Colonic mucosa (tissue), 4 donors: Measurements from ENCODE around the gene TMEM176A. TPM values are rescaled to one million over a fixed set of nuclear protein-coding genes. Genes with fewer than 3 reads are reported as not detected.

Experiments used
- DNase-seq: peaks from one replicate; pipeline ENCODE4 v3.0.0-alpha.2; 2020
- H3K27ac ChIP-seq: fragments of 200-600 bp; one replicate; pipeline ENCODE4 v1.8.0; 2021
- H3K27me3 ChIP-seq: fragments of 200-600 bp; one replicate; pipeline ENCODE4 v1.8.0; 2021
- H3K36me3 ChIP-seq: fragments of 200-600 bp; one replicate; pipeline ENCODE4 v1.8.0; 2021
- H3K4me1 ChIP-seq: fragments of 200-600 bp; one replicate; pipeline ENCODE4 v1.8.0; 2021; ENCODE audit warnings: mild to moderate bottlenecking
- H3K4me3 ChIP-seq: fragments of 200-600 bp; one replicate; pipeline ENCODE4 v1.8.0; 2021
- H3K9ac ChIP-seq, 2 donors: one replicate each; pipeline ENCODE4 v1.7.0; 2013; ENCODE audit warnings: control low read depth in 2 of 2, low read depth in 2 of 2, low read length in 2 of 2
- H3K9me3 ChIP-seq: fragments of 200-600 bp; one replicate; pipeline ENCODE4 v1.8.0; 2021
- intact Hi-C: fragments of 100-400 bp; cut with DNase I; formaldehyde crosslinking; loops from one replicate; pipeline ENCODE4 v1.14.1; 2022
- total RNA-seq, 2 donors: library from RNA; stranded (reverse); fragmentation: NEBNext Ultra II Directional in 1 of 2; extraction: Animal tissue kit (Norgen Biotek cat#: 25700) in 1 of 2; gene quantifications; one replicate each; pipeline ENCODE4 v1.2.1, GENCODE V29; 2021
- TF ChIP-seq, protein P1 (sequence below): fragments of 200-600 bp; IDR thresholded peaks from one replicate; pipeline ENCODE4 v1.8.0; 2022; ENCODE audit warnings: antibody characterized with exemption, mild to moderate bottlenecking
- donor health status: healthy.
- donor health status: DM: no; HTN: no; CAD: no.
- donor health status: DM: no; HTN: no; CAD: no.

The TMEM176A gene
- total RNA-seq, 2 donors from 2014 or later: 130 to 170 TPM

DNA sequence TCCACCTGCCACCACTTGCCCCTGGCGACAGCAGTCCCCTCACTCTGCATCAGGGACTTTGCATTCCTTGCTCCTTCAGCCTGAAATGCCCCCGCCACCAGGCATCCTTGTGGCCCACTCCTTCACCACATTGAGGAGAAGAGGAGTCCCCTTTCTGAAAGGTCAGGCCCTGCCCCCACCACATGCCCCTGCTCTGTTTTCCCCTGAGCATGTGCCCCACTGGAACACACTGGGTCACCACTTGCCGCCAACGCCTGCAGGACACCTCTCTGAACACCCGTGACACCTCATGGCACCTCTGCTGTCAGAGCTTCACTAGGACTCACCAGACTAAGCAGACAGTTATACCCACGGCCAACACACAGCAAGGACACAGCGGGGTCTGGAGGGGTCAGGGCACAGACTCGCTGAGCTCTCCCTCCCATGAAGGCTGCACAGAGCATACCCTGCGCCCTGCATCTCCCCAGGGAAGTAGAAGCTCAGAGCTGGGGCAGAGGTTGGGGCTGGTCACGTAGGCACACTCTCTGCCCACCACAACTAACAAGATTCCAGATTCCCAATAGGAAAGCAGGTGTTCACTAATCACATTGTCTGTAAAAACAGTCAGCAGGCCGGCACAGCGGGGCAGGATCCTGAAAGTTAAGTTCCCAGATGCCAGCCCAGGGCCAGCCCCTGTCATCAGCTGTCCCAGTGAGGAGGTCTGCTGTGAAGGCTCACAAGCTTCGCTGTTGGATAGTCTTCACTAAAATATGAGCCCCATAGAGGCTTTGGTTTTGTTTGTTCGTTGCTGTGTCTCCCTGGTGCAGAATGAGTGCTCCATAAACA is 45.9 kb downstream of the TMEM176A start:
- Histone ChIP-seq H3K9me3 (no peaks in the 10 kb centered on the region), H3K4me1 (no peaks in the 10 kb centered on the region), H3K27me3 (no peaks in the 10 kb centered on the region), H3K9ac (no peak overlapping the region), H3K36me3 (no peaks in the 10 kb centered on the region), H3K27ac (no peak overlapping the region), H3K4me3 (no peak overlapping the region)
- TF ChIP-seq, protein P1, sequence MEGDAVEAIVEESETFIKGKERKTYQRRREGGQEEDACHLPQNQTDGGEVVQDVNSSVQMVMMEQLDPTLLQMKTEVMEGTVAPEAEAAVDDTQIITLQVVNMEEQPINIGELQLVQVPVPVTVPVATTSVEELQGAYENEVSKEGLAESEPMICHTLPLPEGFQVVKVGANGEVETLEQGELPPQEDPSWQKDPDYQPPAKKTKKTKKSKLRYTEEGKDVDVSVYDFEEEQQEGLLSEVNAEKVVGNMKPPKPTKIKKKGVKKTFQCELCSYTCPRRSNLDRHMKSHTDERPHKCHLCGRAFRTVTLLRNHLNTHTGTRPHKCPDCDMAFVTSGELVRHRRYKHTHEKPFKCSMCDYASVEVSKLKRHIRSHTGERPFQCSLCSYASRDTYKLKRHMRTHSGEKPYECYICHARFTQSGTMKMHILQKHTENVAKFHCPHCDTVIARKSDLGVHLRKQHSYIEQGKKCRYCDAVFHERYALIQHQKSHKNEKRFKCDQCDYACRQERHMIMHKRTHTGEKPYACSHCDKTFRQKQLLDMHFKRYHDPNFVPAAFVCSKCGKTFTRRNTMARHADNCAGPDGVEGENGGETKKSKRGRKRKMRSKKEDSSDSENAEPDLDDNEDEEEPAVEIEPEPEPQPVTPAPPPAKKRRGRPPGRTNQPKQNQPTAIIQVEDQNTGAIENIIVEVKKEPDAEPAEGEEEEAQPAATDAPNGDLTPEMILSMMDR: no peak
- no peak for DNase-seq
- intact Hi-C loops: no loop called here

DNA sequence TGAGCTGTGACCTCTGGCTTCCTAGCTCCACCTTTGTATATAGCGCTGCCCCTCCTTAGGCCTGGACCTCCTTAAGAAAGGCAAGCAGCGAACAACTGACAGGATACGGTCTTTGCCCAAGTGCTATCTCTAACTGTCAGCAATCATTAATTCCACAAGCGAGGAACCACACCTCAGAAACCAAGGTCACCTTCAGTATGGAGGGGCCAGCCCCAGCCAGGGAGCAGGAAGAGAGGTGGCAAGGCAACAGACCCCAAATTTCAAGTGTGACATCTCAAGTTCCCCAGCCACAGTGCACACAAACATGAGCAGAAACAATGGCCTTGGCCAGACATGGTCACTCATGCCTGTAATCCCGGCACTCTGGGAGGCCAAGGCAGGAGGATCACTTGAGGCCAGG is 47.0 kb downstream of the TMEM176A start:
- no peak overlapping the region for H3K9ac ChIP-seq
- DNase-seq: no peak
- no peaks in the 10 kb centered on the region for H3K9me3 ChIP-seq
- TF ChIP-seq, protein P1: no peak
- H3K4me1 ChIP-seq: no peaks in the 10 kb centered on the region
- H3K27ac ChIP-seq: no peak overlapping the region
- intact Hi-C loops: no loop called here
- no peak overlapping the region for H3K4me3 ChIP-seq
- H3K27me3 ChIP-seq: no peaks in the 10 kb centered on the region
- H3K36me3 ChIP-seq: no peaks in the 10 kb centered on the region

DNA sequence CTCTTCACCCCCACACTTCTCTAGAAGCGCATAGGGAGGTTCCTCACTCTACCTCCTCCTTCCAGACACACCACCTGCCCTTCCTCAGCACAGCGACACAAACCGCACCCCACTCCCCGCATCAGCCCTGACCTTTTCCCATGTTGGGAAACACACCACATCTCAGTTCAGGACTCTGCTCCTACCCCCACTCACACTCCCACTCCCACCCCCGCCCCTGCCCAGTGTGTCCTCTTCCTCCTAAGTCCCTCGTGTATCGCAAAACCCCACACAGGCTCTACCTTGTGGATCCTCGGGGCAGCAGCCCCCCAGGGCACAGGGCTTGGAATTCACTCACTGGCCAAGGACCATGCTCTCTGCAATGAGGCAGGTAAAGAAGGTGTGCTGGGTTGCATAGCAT is 47.5 kb downstream of the TMEM176A start:
- intact Hi-C loops: no loop called here

DNA sequence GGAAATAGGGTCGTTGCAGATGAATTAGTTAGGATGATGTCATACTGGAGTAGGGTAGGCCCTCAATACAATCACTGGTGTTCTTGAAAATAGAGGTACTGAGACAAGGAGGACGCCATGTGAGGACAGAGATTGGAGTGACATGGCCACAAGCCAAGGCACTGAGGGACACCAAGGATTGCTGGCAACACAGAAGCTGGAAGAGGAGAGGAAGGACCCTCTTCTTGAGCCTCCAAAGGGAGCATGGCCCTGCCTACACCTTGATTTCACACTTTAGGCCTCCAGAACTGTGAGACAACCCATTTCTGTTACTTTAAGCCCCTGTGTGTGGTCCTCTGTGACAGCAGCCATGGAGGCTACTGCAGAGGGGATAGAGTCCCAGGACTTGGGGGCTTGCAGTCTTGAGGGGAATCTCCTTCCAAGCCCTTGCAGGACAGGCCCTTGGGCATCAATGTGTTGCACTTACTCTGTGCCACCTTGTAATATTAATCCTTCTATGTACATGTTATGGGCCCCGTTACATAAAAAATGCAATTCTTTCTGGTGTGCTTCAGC is 48.1 kb downstream of the TMEM176A start:
- H3K27me3 ChIP-seq: no peaks in the 10 kb centered on the region
- no peak overlapping the region for H3K4me3 ChIP-seq
- intact Hi-C loops: no loop called here
- H3K9ac ChIP-seq: no peak overlapping the region
- no peaks in the 10 kb centered on the region for H3K4me1 ChIP-seq
- no peak overlapping the region for H3K27ac ChIP-seq
- H3K9me3 ChIP-seq: no peaks in the 10 kb centered on the region
- TF ChIP-seq, protein P1: no peak
- DNase-seq: no peak
- no peaks in the 10 kb centered on the region for H3K36me3 ChIP-seq

More for the DNA sequence above, 47.5 kb downstream of the TMEM176A start:
- no peaks in the 10 kb centered on the region for H3K9me3 ChIP-seq
- H3K27me3 ChIP-seq: no peaks in the 10 kb centered on the region
- no peak overlapping the region for H3K4me3 ChIP-seq
- H3K4me1 ChIP-seq: no peaks in the 10 kb centered on the region
- H3K27ac ChIP-seq: no peak overlapping the region
- TF ChIP-seq, protein P1: no peak
- DNase-seq: no peak
- no peak overlapping the region for H3K9ac ChIP-seq
- no peaks in the 10 kb centered on the region for H3K36me3 ChIP-seq

DNA sequence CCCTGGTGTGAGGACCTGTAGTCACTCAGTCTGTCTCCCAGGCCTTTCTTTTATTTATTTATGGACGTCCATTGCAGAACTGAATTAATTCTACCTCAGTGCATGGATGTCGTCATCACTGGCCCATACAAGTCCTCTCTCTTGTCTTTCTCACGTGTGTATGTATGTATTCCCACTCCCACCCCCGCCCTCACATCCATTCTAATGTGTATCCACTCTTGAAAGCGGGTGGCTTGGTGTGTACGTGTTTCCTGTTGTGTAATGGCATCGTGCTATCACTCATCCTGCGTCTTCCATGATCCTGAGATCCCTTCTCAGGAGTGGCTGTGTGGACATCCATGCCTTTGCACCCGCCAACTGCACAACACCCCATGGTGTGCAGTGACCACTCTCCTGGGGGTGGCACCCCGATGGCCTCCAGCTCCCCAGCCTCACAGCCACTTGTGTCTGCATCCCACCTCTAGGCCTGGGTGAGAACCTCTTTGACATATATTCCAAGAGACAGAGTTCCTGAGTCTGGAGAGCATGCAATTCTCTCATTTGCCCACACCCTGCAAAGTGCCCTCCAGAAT is 48.7 kb downstream of the TMEM176A start:
- H3K9ac ChIP-seq: no peak overlapping the region
- H3K4me1 ChIP-seq: no peaks in the 10 kb centered on the region
- H3K36me3 ChIP-seq: no peaks in the 10 kb centered on the region
- H3K27ac ChIP-seq: no peak overlapping the region
- H3K27me3 ChIP-seq: no peaks in the 10 kb centered on the region
- TF ChIP-seq, protein P1: no peak
- no peaks in the 10 kb centered on the region for H3K9me3 ChIP-seq
- intact Hi-C loops: no loop called here
- no peak overlapping the region for H3K4me3 ChIP-seq
- DNase-seq: no peak
